MCF 10A (cell line): ENCODE data around the gene INTS1. TPM values are rescaled to one million over a fixed set of nuclear protein-coding genes. Genes with fewer than 3 reads are reported as not detected.

ENCODE experiments used
- BruUV-seq: library from RNA; stranded (reverse); fragments of 400-500 nt; replicated peaks from 2 replicates; lab custom pipeline; 2021; lab: Mats Ljungman, UMichigan
- CTCF ChIA-PET: fragments of 300-600 bp; sonication (Branson Sonifier 250); formaldehyde crosslinking; extraction: SDS; loops from one replicate; lab custom pipeline; 2021; ENCODE audit warnings: antibody characterized with exemption, inconsistent platforms; lab: Yijun Ruan, JAX
- POLR2A ChIA-PET: fragments of 300-600, 350-650 bp; sonication (Branson Sonifier 250); formaldehyde crosslinking; extraction: SDS; loops from one replicate; lab custom pipeline; 2020; ENCODE audit warnings: antibody characterized with exemption, inconsistent platforms; lab: Yijun Ruan, JAX
- DNase-seq: peaks from one replicate; pipeline ENCODE4 v3.0.0-alpha.2; 2018; ENCODE audit not compliant: unreplicated experiment
- H3K27ac Mint-ChIP-seq: one replicate; pipeline ENCODE4 v1.8.0; 2022; ENCODE audit warnings: mild to moderate bottlenecking, low read depth, mixed read lengths; ENCODE audit not compliant: unreplicated experiment
- H3K27me3 Mint-ChIP-seq: one replicate; pipeline ENCODE4 v1.8.0; 2022; ENCODE audit warnings: mixed read lengths; ENCODE audit not compliant: insufficient read depth, unreplicated experiment
- H3K36me3 Mint-ChIP-seq: one replicate; pipeline ENCODE4 v1.8.0; 2022; ENCODE audit warnings: mild to moderate bottlenecking, moderate library complexity, mixed read lengths; ENCODE audit not compliant: insufficient read depth, unreplicated experiment
- H3K4me1 Mint-ChIP-seq: one replicate; pipeline ENCODE4 v1.8.0; 2022; ENCODE audit warnings: mixed read lengths; ENCODE audit not compliant: insufficient read depth, unreplicated experiment
- H3K4me3 Mint-ChIP-seq: one replicate; pipeline ENCODE4 v1.8.0; 2022; ENCODE audit warnings: mild to moderate bottlenecking, moderate library complexity, mixed read lengths; ENCODE audit not compliant: unreplicated experiment
- H3K9me3 Mint-ChIP-seq: one replicate; pipeline ENCODE4 v1.8.0; 2022; ENCODE audit warnings: mixed read lengths; ENCODE audit not compliant: unreplicated experiment
- CTCF ChIP-seq: fragments of 200-600 bp; IDR thresholded peaks from one replicate; pipeline ENCODE4 v1.8.0; 2022; ENCODE audit warnings: antibody characterized with exemption, mild to moderate bottlenecking; ENCODE audit not compliant: unreplicated experiment
- intact Hi-C: fragments of 100-400 bp; cut with micrococcal nuclease; formaldehyde crosslinking; loops from 2 replicates; pipeline ENCODE4 v1.14.1; 2022
- total RNA-seq: library from RNA; stranded (reverse); gene quantifications from 2 replicates; pipeline ENCODE4 v1.2.3, GENCODE V29; 2022

INTS1 gene
- total RNA-seq, 1 experiment from 2014 or later: 86.3 TPM

DNA sequence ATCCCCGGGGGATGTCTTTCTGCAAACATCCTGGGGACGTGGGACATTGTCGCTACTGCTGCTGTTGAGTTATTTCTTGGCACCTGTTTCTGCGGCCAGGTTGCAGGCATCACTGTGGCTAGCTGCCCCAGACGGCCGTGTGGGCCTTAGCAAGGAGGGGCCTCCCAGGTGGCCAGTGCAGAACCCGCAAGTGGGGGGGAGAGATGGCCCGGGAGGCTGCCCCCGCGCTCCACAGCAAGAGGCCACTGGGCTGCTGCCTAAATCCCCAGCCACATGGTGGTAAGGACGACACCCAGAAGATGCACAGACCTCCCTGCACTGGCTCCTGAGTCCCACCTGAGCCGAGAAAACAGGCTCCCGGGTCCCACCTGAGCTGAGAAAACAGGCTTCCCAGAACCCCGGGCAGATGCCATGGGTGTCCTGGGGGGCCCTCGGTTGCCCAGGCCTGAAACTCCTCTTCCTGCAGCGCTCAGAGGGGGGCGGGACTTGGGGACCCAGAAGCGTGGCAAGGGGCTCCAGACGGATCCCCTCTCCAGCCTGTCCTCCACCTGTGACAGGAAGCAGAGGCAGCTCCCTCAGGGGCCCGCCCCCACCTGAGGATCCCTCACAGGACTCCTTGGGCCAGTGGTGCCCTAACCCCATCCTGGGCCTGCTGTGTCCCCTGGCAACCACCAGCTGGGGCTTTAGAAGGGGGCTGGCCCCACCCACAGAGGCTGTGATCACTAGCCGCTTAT, 25.4 kb upstream of the INTS1 start:
- CTCF ChIA-PET: interaction anchor here (0.7 kb wide), 1 partner anchor 24 kb away, joined by 3 read pairs; no protein-coding TSS in a partner anchor
- POLR2A ChIA-PET: interaction anchor here (0.8 to 2.4 kb wide), 2 partner anchors 15 to 35 kb away, joined by 3 to 8 read pairs; no protein-coding TSS in a partner anchor
- H3K36me3 Mint-ChIP-seq: peaks cover 6% of the 10 kb centered on the region

GRCh38 chr7:1526271-1526754, 22.1 kb upstream of the INTS1 start:
- H3K36me3 Mint-ChIP-seq: no peaks in the 10 kb centered on the region
- POLR2A ChIA-PET: interaction anchor here (0.9 kb wide), 1 partner anchor 13 kb away, joined by 3 read pairs; no protein-coding TSS in a partner anchor
- H3K4me1 Mint-ChIP-seq: peaks cover 9% of the 10 kb centered on the region
- peak overlapping the region; percentile 81 for H3K27ac Mint-ChIP-seq
- no peak for TF ChIP-seq CTCF
- no peaks in the 10 kb centered on the region for H3K9me3 Mint-ChIP-seq
- no peak overlapping the region for H3K4me3 Mint-ChIP-seq
- peak; percentile 51 for DNase-seq
- intact Hi-C loops: no loop called here
- CTCF ChIA-PET: no interaction called here
- BruUV-seq: no TSS peak
- H3K27me3 Mint-ChIP-seq: no peaks in the 10 kb centered on the region

More for the DNA sequence above, 25.4 kb upstream of the INTS1 start:
- no peak for DNase-seq
- H3K9me3 Mint-ChIP-seq: no peaks in the 10 kb centered on the region
- no peak for TF ChIP-seq CTCF
- H3K27ac Mint-ChIP-seq: no peak overlapping the region
- peaks cover 21% of the 10 kb centered on the region for H3K4me1 Mint-ChIP-seq
- no peaks in the 10 kb centered on the region for H3K27me3 Mint-ChIP-seq
- intact Hi-C loops: no loop called here
- H3K4me3 Mint-ChIP-seq: no peak overlapping the region
- no TSS peak for BruUV-seq

DNA sequence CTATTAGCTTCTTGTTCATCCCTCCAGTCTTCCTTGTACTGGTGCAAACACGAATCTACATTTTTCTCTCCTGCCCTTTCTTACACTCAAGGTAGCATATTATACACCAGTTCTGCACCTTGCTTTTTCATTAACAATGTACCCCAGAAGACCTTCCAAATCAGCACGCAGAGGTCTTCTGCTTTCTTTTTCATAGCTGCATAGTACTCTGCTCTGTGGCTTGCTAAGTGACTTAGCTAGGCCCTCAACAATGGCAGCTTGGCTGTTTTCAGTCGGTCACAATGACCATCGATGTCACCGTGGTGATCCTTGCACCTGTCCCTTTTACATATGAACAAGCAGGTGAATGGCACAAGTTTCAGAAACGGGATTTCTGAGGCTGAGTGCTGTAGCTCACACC, 21.2 kb upstream of the INTS1 start:
- Mint-ChIP-seq H3K4me1 (peaks cover 9% of the 10 kb centered on the region), H3K36me3 (no peaks in the 10 kb centered on the region), H3K27ac (peak overlapping the region; percentile 81), H3K27me3 (no peaks in the 10 kb centered on the region), H3K4me3 (no peak overlapping the region), H3K9me3 (no peaks in the 10 kb centered on the region)
- intact Hi-C loops: no loop called here
- no peak for DNase-seq
- no peak for TF ChIP-seq CTCF
- no TSS peak for BruUV-seq
- CTCF ChIA-PET: no interaction called here
- POLR2A ChIA-PET: interaction anchor here (2.0 kb wide), 1 partner anchor 12 kb away, joined by 7 read pairs; no protein-coding TSS in a partner anchor

DNA sequence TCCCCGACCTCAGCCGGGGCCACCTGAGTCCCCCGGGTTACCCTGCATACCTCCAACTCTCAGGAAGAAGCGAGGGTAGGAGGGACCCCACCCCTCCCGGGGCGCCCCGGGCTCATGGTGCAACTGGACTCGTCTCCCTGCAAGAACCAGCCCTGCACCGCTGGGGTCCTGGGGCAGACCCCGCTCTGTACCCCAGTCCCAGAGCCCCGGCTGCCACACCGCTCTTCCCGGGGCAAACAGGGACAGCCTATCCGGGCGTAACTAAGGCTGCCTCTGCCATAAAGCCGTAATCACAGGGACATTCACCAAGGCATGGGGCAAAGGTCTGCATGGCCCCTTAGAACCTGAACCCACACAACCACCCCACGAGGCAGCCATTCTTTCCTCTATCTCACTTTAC, 19.7 kb upstream of the INTS1 start:
- ChIA-PET CTCF (no interaction called here), POLR2A (interaction anchor here (2.0 kb wide), 1 partner anchor 11 kb away, joined by 7 read pairs; no protein-coding TSS in a partner anchor)
- Mint-ChIP-seq H3K36me3 (no peaks in the 10 kb centered on the region), H3K4me1 (peaks cover 9% of the 10 kb centered on the region), H3K27ac (no peak overlapping the region), H3K9me3 (no peaks in the 10 kb centered on the region), H3K27me3 (no peaks in the 10 kb centered on the region), H3K4me3 (no peak overlapping the region)
- no peak for TF ChIP-seq CTCF
- no peak for DNase-seq
- no TSS peak for BruUV-seq
- intact Hi-C loops: no loop called here
